Measurements from ENCODE around the gene TAF11L6.
"Not testable (repeated sequence)": the region's sequence is repeated elsewhere in the genome, so short reads cannot be mapped to it uniquely, and the experiment has no call there.

The TAF11L6 gene

GRCh38 chr5:17528369-17528768, at the start of gene TAF11L6:
Gene TAF11L6 (plus strand): TSS chr5:17528669.
- not testable (repeated sequence) for DNase-seq (ENCODE audit: low read depth in 2 of 3, low spot score in 1 of 3)

DNA sequence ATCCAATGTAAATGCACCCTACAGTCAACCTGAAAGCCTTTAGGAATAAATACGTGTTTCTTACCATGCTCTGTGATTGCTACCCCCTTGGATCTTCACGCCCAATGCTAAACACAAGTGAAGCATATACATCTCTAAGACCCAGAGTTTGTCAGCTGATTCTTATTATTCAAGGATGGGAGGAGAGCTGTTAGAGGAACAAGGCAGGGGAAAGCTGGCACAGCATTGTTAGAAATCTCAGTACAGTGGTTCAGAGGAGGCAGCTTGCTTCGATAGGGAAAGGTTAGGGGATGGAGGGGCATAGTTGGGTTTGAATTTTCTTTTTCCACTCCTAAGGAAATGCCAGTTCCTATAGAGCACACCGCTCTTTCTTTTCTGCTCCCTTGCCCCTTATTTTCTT, 47.1 kb upstream of the TAF11L6 start:
- no peak for DNase-seq (ENCODE audit: low read depth in 2 of 3, low spot score in 1 of 3)

GRCh38 chr5:17482790-17483189, 45.7 kb upstream of the TAF11L6 start:
- no peak for DNase-seq (ENCODE audit: low read depth in 2 of 3, low spot score in 1 of 3)

- not testable (repeated sequence) for DNase-seq (ENCODE audit: low read depth in 2 of 3, low spot score in 1 of 3)
Measured at GRCh38 chr5:17486464-17487173, 41.9 kb upstream of the TAF11L6 start.

- DNase-seq (ENCODE audit: low read depth in 2 of 3, low spot score in 1 of 3) = no peak
Measured at GRCh38 chr5:17487174-17487512, 41.3 kb upstream of the TAF11L6 start.

GRCh38 chr5:17491257-17491656, 37.2 kb upstream of the TAF11L6 start:
- DNase-seq (ENCODE audit: low read depth in 2 of 3, low spot score in 1 of 3) = not testable (repeated sequence)

GRCh38 chr5:17492770-17493169, 35.7 kb upstream of the TAF11L6 start:
- no peak for DNase-seq (ENCODE audit: low read depth in 2 of 3, low spot score in 1 of 3)

GRCh38 chr5:17497446-17497845, 31.0 kb upstream of the TAF11L6 start:
- no peak for DNase-seq (ENCODE audit: low read depth in 2 of 3, low spot score in 1 of 3)

DNA sequence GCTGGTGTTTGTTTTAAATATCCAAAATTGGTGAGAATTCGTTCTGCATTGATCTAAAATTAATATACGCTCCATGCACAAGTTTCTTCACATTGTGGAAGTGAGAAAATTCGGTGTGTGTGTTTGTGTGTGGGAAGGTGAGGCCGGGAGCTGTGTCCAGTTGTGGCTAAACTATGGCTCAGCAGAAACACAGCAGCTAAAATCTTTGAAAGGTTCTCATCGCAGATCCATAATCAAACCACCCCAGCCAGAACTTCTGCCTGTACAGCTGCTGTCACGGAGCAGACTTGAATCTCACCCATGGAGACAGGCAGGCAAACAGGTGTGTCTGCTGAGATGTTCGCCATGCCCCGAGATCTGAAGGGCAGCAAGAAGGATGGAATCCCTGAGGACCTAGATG, 30.5 kb upstream of the TAF11L6 start, which contains the start of gene TAF11L2:
TSS of gene TAF11L2 (plus strand) at position 301 of the 400 bp plus-strand sequence.
- not testable (repeated sequence) for DNase-seq (ENCODE audit: low read depth in 2 of 3, low spot score in 1 of 3)

- DNase-seq (ENCODE audit: low read depth in 2 of 3, low spot score in 1 of 3) = no peak
Measured at GRCh38 chr5:17511775-17512325, 16.6 kb upstream of the TAF11L6 start.

DNA sequence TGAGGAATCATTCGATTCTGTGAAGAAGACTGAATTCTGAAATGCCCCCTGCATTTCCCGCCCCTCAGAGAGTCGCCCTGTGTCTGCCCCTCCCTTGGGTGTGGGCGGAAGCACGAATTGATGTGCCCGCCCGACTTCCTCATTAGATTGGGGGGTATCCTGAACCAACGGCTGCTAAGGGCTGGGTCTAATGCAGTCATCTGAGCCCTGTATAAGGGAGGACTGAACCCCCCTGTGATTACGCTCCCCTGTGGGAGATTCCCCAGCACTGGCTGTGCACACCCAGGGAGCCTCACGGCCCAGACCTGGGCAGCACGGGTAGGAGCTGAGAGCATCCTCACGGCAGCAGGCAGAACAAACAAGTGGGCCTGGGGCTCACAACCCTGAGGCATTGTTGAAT, 10.9 kb upstream of the TAF11L6 start:
- DNase-seq (ENCODE audit: low read depth in 2 of 3, low spot score in 1 of 3) = not testable (repeated sequence)

GRCh38 chr5:17518067-17518466, 10.4 kb upstream of the TAF11L6 start, which contains the start of gene TAF11L3:
Gene TAF11L3 (plus strand): TSS chr5:17518367.
- not testable (repeated sequence) for DNase-seq (ENCODE audit: low read depth in 2 of 3, low spot score in 1 of 3)

DNA sequence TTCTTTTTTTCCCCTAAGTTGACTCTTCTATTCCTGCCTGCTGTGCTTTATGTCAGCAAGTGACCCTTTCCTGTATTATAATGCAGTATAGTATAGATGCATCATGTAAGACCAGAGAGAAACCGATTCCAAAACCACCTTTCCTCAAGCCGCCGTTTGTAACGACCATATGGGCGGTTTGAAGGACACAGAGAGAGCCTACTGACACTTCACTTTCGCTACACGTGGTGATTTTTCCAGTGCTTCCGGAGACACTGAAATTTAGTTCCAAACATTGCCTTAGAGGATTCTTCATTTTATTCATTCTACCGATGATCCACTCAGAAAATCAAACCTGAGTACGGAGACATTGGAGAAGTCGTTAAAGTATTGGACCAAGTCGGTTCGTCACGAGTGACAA, 9.0 kb upstream of the TAF11L6 start:
- DNase-seq (ENCODE audit: low read depth in 2 of 3, low spot score in 1 of 3) = not testable (repeated sequence)

DNA sequence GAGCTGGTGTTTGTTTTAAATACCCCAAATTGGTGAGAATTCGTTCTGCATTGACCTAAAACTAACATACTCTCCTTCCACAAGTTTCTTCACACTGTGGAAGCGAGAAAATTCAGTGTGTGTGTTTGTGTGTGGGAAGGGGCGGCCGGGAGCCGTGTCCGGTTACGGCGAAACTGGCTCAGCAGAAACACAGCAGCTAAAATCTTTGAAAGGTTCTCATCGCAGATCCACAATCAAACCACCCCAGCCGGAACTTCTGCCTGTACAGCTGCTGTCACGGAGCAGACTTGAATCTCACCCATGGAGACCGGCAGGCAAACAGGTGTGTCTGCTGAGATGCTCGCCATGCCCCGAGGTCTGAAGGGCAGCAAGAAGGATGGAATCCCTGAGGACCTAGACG, 7.0 kb upstream of the TAF11L6 start, which contains the start of gene TAF11L4:
TSS of gene TAF11L4 (plus strand) at position 301 of the 400 bp plus-strand sequence.
- DNase-seq (ENCODE audit: low read depth in 2 of 3, low spot score in 1 of 3) = not testable (repeated sequence)

DNA sequence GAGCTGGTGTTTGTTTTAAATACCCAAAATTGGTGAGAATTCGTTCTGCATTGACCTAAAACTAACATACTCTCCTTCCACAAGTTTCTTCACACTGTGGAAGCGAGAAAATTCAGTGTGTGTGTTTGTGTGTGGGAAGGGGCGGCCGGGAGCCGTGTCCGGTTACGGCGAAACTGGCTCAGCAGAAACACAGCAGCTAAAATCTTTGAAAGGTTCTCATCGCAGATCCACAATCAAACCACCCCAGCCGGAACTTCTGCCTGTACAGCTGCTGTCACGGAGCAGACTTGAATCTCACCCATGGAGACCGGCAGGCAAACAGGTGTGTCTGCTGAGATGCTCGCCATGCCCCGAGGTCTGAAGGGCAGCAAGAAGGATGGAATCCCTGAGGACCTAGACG, 3.5 kb upstream of the TAF11L6 start, which contains the start of gene TAF11L5:
TSS of gene TAF11L5 (plus strand) at position 301 of the 400 bp plus-strand sequence.
- not testable (repeated sequence) for DNase-seq (ENCODE audit: low read depth in 2 of 3, low spot score in 1 of 3)

DNA sequence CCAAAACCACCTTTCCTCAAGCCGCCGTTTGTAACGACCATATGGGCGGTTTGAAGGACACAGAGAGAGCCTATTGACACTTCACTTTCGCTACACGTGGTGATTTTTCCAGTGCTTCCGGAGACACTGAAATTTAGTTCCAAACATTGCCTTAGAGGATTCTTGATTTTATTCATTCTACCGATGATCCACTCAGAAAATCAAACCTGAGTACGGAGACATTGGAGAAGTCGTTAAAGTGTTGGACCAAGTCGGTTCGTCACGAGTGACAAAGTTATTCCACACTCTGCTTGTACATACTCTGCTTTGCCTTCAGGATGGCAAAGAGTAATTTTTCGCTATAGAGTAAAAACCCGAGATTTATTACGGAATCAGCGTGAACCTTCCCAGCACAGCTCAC, 2.0 kb upstream of the TAF11L6 start:
- DNase-seq (ENCODE audit: low read depth in 2 of 3, low spot score in 1 of 3) = peak in 1 of 3 donors; percentile 1
